Measurements from ENCODE around the gene GRK4.
"Not testable (repeated sequence)": the region's sequence is repeated elsewhere in the genome, so short reads cannot be mapped to it uniquely, and the experiment has no call there.

The GRK4 gene

DNA sequence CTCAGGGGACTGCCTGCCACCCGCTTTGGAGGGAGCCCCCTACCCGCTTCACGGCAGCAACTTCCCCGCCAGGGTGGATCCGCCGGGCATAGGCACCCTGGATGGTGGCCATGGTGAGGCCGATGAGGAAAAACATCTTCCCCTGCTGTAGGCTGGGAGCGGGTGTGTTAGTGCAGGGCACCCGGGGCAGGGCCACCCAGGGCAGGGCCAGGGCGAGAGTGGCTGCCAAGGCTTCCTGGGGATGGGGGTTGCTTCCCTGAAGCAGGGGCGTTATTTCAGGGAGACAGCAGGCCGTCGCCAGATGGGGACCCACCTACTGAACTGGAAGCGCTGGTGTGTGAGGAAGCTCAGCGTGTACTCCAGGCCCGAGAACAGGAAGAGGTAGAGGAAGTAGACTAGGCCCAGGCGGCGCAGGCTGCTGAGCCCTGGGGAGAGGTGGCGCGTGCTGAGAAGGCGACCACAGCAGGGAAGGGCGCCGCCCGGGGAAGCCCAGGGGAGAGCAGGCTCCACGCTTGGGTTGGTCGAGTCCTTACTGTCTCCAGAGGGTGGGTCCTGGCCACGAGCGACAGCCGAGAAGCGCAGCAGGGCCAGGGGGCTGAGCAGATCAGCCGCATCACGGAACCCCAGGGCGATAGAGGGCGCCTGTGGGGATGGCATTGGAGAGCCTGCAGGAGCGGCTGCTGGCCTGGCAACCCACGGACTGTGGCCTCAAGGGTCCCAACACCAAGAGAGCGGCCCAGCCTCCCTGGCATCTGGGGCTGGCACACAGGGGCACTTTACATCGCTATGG lies 31.7 kb upstream of the GRK4 start:
- peak; percentile 68 for DNase-seq

DNA sequence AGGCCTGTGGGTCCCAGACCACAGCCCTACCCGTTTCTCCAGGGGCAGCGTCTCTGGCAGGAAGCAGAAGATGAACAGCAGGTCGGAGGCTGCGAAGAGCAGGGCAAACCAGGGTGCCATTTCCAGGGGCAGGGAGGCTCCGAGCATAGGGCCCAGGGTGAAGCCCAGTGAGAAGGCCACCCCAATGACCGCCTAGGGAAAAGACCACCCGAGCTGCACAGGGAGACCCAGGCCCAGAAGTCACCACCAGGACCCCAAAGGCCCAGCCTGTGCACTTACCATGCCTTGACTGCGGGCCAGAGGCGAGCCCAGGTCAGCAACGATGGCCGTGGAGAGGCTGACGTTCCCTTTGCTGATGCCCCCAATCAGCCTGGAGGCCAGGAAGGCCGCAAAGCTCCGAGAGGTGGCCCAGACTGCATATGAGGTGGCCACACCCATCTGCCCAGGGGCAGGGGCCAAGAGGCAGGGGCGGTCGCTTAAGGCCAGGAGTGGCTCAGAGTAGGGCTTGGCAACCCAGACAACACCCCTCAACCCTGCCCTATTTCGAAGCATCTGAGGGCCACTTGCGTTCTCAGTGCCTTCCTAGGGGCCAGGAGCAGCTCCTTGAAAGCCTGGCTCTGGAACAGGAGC lies 30.9 kb upstream of the GRK4 start:
- no peak for DNase-seq

DNA sequence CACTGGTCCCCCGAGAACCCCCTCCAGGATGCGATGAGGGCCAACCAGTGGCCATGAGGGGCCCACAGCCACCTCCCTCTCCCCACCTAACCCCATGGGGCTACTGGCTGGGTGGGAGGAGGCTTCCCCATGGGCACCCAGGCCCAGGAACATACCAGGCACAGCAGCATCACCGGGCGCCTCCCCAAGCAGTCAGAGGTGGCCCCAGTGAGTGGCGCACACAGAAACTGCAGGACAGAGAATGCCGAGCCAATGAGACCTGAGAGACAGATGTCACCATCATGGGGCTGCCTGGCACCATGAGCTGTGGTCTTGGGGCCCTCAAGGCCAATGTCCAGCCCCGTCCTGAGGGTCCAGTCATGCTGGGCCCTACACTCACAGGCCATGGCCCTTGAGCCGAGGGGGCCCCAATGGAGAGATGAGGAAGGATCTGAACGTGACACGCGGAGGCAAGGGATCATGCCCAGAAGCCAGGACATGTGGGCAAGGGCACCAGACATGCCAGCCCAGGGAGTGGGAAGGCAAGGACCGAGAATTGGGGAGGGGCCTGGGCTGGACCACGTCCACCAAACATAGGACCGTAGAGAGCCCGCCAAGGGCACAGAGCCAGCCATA lies 30.3 kb upstream of the GRK4 start:
- peak; percentile 32 for DNase-seq

DNA sequence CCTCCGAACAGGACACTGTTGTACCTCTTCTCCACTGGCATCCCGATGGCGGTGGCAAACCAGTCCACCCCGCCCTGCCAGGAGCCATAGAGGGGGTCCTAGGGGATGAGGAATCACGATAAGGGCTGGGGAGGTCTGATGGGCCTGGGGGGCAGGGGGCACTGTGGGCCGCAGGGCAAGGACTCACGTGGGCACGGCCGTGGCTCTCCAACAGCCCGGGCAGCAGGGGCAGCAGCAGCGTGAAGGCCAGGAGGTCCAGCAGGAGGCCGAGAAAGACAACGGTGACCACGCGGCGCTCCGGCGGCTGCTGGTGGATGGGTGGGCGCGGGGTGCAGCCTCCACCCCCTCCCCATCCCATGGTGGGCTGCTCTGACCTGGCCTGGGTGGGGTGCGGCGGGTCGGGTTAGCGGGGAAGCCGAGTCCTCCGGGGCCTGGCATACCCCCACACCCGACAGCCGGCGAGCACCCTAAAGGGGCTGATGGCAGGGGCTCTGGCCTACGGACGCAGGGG lies 29.8 kb upstream of the GRK4 start:
- no peak for DNase-seq

DNA sequence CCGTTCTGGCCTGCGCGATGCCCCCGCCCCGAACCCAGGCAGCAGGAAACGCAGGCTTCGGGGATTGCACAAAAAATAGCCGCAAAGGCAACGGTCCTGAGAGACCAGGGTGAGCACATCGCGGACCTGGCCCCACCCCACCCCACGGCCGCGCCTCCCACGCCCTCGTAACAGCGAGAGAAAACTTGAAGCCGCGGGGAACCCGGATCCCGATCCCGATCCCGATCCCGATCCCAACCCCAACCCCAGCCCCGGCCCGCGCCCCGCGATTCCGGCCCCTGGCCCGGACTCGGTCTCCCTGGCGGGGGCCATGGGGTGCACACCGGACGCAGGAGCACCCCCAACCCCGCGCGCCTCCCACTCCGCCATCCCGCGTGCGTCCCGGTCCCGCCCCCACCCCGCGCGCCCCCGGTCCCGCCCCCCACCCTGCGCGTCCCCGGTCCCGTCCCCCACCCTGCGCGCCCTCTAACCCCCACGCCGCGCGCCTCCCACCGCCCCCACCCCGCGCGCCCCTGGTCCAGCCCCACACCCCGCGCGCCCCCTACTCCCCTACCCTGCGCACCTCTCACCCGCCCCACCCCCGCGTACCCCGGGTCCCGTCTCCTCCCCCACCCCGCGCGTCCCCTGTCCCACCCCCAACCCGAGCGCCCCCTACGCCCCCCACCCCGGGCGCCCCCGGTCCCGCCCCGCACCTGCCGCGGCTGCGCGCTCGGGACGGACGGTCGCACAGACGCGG lies 29.1 kb upstream of the GRK4 start:
- peak; percentile 45 for DNase-seq

DNA sequence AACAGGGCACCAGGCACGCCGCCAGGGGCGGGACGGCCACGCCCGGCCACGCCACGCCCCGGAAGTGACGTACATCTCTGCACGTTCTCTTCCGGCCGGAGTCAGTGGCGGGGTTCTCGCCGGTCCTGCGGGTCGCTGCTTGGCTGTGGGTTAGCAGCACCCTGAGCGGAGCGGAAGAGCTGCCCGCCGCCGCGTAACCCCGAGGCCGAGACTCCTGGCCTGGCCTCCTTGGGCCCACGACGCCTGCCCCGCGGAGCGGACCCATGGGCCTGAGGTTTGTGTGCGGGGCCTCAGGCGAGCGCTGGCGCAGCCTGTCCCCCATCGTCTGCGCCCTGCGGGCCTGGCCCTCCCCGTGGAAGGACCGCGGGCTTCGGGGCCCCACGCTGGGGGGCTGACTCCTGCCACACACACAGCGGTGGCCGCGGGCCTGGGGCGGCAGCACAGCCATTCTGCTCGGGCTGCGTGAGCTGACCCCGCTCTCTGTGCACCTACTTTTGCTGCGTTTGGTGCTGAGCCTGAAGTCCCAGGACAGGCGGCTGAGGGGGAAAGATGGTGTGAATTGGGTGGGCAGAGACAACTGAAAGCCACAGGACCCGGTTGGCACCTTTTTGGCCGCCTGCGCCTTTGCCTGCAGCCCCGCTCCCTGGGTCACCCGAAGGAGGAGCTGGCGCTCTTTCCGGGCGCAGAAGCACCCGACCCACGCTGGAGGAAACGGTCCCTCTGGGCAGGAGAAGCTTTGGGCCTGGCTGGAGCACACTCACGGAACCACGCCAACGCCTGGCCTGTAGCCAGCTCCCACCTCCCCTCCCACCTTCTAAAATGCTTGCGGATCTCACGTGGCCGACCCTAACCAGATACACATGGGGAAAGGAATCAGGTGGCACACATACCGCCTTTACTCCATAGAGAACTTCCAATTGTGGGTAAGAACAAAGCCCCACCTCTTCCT lies 28.3 kb upstream of the GRK4 start:
- DNase-seq, result peak; percentile 97

DNA sequence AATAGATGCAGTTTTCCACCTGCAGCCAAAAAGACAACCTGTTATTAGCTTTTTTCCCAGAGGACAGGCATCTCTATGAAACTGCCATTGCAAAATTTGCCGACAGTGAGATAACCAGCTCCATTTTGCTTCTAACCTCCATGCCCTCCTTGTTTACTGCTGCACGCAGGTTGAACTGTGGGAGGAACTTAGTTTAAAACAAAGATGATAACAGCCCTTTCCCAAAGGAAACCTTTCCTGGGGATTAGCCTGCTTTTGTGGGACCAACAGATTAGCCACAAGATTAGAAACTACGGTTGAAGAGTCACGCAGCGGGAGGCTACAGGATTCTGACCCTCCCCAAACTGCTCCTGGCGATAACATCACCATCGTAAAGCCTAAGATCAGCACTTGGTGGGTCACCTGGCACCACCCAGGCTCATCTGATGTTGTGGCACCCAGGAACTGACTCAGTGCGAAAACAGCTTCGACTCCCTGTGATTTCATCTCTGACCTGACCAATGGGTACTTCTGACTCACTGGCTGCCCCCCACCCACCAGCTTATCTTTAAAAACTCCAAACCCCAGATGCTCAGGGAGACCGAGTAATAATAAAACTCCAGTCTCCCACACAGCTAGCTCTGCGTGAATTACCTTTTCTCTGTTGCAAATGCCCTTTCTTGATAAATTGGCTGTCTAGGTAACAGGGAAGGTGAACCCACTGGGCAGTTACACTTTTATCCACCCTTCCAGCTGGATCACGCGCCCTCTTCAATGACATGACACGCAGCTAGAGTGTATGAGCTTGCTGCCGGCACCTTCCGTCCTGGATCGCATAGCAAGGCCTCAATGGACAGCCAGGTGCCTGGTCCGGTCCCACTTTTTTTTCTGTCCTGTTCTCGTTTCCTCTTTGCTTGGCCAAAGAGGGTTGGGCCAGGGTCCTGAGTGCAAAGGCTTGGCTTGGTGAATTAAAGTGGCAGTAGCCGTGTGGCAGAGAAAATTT lies 27.3 kb upstream of the GRK4 start:
- peak; percentile 96 for DNase-seq

DNA sequence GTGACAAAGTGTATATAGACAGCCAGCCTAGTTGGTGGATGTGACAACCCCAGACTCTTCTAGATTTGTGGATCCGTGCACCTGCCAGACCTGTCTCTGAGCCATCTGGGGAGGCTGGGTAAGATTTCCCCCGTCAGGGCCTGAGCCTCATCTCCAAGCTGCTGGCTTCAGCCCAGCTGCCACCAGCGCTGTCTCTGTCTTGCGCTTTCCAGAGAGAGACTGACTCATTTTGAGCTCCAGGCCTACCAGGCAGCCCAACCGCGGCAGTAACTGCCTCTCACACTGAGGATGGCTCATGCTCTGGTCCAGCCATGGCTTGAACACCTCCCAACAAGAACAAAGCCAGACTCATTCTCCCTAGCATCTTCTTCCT lies 26.6 kb upstream of the GRK4 start:
- peak; percentile 89 for DNase-seq

DNA sequence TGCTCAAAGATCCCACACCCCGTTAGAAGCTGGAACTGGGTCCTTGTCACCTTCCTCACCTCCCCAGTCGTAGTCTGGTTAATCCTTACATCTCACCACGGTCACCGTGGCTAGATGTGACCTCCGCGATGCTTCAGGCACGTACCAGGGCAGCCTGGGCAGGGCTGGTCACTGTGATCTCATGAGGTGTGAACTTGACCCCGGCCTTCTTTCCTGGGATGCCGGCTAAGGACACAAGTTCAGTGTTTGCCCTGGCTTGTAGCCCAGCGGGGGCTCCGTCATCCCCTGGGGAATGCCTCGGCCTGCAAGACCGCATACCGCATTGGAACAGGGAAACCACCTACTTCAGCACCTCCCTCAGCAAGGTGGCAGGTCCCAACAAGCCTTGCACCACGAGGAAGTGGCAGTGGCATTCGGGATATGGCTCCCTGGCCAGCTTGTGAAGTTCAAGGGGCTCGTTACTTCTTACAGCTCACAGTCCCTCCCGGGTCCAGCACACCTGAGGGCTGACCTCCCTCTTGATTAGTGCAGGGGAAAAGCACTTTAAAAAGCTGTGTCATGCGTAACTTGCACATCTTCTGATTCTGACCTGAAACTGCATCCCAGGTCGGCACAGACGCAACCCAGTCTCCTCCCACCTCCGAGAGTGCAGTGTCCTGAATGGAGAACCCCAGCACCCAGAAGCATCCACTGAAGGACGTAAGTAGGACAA lies 26.1 kb upstream of the GRK4 start:
- DNase-seq, result peak; percentile 48

DNA sequence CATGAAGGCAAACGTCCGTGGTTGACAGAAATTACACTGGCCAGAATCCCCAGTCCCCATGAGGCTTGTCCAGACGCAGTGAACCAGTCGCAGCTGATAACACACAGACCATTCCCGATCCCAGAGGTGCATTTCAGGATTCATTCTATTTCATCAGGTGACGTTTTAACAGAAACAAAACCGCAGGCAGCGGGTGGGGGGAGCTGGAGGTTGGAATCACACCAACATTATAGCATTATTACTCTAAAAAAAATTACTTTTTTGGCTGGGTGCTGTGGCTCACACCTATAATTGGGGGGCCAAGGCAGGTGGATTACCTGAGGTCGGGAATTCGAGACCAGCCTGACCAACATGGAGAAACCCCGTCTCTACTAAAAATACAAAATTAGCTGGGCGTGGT lies 25.4 kb upstream of the GRK4 start:
- no peak for DNase-seq

DNA sequence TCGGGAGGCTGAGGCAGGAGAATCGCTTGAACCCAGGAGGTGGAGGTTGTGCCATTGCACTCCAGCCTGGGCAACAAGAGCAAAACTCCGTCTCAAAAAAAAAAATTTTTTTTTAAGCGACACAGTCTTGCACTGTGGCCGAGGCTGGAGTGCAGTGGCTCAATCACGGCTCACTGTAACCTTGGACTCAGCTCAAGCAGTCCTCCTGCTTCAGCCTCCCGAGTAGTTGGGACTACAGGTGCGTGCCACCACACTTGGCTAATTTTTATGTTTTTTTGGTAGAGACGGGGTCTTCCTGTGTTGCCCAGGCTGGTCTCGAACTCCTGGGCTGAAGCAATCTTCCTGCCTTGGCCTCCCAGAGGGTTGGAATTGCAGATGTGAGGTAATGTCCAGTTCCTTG lies 25.0 kb upstream of the GRK4 start:
- not testable (repeated sequence) for DNase-seq

DNA sequence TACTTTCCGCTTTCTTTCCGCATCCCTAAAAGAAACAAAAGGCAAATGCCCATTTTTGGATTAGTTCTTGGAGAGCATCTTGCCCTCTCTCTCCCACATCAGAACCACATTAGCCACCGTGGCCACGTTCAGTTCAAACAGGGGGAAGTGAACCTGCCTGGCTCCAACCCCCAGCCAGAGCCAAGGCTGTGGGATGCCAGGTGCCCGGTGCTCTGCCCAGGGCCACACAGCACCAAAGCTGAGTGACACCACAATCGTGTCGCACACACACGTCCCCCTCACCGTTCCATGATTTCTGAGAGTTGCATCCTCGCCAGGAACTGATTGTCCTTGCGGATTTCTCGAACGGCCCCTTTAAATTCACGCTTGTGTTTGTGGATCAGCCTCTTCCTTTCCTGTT lies 24.5 kb upstream of the GRK4 start:
- no peak for DNase-seq

DNA sequence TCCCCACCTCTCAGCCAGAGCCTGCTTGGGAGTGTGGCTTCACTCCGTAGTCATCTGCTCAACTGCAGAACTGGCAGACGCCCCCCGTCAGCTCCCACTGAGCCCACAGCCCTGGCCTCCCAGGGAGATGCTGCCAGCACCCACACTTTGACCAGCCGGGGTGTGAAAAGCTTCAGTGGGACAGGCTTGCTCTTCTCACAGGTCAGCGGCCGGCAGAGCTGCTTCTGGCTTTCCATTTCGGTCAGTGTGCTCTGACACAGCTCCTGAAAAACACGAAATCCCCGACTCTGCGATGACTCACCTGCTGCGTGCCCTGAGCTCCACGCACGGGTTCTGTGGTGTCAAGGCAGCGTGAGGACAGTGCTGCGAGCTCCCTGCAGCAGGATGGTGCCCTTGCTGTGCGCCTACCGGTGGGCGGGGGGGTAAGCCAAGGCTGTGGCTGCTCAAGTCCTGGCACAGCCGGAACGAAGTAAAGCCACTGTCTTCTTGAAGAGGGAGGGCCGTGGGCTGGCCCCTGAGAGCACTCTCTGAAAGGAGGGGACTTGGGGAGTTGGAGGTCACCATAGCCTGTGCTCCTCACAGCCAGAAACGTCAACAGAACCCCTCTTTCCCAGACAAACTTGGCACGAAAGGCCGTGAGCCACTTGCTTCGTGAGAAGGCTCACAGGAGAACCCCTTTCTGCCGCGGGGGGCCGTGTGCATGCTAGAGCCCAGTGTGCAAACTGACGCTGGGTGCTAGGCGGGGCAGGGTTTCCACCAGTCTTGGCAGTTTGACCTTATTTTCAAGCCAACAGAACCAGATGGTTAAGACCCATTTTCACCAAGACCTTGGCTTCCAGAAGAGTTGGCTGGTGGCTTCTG lies 23.8 kb upstream of the GRK4 start:
- DNase-seq, result no peak

DNA sequence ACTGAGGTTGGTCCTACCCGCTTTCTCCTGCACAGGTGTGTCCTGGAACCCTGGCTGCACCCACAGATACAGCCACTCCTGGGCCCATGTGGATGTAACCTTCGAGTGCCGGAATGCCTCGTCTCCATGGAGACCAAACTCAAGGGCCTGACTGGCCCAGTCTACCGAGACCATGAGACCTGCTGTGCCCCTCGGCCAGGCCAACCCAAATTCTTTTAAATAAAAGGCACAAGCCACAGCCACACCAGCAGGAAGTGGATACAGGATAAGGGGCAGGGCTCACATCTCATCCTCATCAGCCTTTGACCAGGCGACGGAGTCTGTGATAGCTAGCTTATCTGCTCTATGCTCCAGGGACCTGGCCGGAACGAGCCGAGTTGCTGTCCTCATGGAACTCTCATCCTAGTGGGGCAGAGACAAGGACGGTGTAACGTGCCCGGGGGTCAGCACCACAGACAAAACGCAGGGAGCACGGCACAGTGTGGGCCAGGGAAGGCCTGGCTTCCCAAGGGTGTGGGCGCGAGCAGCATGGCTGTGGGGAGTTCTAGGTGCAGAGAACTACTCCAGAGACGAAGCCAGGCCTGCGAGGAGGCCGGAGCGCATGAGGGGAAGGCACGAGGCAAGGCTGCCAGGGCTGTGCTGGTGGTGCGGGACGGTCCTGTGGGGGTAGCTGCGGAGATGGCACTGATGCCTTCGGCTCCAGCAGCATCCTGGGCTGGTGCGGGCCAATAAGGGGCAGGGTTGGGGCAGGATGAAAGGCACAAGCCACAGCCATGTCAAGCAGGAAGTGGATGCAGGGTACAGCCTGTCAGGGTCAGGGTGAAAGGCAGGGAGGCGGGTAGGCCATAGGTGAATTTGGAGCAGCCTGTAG lies 22.9 kb upstream of the GRK4 start:
- no peak for DNase-seq

DNA sequence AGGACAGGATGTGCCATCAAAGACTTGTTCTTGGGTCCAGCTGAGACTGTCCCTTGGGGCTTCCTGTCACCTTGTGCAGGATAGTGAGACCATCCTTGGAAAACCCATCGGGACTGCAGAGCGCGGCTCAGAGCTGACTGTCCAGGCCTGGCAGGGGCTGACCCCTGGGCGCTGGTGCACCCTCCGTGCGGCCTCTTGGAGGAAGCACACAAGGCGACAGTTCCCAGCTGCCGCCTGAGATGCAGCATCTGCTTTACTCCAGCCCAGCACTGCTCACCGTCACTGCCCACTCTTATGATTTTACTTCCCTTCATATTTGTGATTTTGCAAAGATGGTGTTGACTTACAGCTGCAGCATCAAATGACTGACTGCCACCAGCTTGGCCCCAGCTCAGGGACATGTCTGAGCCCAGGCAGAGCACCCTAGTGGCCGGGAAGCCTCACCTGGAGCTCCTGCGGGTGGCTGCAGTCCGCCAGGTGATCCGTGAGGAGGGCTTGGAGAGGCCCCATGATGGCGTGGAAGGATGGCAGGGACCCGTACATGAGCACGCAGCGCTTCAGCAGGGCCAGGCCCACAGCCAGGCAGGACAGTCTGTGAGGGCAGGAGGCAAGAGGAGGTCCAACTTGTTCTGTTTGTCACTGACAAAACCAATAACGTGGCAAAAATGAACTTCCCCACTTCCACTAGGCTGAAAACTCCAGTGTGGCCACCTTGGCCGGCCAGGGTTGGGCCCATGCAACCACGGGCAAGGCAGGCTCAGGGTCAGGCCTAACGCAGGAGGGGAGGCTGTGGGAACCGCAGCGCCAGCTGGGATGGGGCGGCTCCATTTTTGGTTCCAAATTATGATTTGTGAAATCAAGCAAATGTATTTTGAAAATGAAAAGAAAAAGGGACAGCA lies 22.0 kb upstream of the GRK4 start:
- no peak for DNase-seq

DNA sequence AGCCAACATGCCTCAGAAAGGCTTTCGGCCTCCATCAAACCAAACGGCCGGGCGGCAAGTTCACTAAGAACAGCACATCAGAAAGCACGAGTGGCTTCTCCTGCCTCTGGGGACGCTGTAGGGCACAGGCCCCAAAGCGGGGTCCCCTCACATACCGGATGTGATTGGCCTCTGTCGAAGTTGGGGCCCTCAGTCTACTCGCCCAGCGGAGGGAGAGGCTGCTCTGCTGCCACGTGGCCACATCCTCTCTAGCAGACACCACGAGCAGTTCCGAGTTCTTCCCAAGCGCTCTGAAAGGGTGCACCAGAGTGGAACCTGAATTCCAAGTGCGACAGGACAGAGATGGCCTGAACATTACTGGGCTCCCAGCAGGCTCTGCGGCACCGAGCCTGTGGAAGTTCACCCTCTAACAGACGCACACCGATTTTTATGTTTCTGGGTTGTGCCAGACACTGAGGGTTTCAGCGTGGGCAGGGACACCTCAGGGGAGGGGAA lies 21.3 kb upstream of the GRK4 start:
- no peak for DNase-seq
